Epithelial cell of prostate (primary cell): ENCODE measurements around the gene THRAP3.
"Not testable (repeated sequence)": the region's sequence is repeated elsewhere in the genome, so short reads cannot be mapped to it uniquely, and the experiment has no call there.

Experiments used
- DNase-seq: peaks from one replicate; pipeline ENCODE4 v3.0.0-alpha.2; 2011; ENCODE audit warnings: low read depth, low spot score
- H3K27ac ChIP-seq: fragments of 450-650 bp; 2 replicates; pipeline ENCODE4 v1.5.1; 2017; ENCODE audit warnings: mild to moderate bottlenecking

The THRAP3 gene

DNA sequence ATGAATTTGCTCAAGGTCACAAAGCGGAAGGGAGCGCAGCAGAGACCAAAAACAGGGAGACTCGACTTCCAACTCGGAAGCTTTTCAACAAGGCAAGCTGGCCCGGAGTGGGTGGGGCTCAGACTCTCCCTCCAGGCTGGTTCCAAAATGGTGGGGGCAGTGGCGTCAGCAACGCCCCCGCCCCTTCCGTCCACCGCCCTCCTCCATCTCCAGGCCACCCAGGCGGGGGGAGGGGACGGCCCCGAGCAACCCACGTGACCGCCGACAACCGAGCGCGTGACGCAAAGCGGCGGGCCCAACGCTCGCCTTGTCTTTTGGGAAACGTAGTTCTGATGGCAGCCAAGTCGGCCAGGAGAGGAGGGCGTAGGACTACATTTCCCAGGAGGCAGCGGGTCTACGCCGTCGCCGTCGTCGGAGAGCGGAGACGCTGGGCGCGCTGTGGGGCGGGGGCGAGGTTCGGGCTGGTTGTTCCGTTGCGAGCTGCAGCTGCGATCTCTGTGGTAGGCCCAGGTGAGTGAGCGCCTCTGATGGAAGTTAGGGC lies at the start of gene THRAP3:
TSS of gene THRAP3 (plus strand) at position 448 of the 541 bp plus-strand sequence. CDS start 58,121 bp downstream, outside the sequence.
- peak; percentile 96 for DNase-seq
- peak within 1 kb of the TSS; percentile 92 for H3K27ac ChIP-seq

GRCh38 chr1:36174713-36175112 lies 49.5 kb upstream of the THRAP3 start:
- peak overlapping the region; percentile 98 for H3K27ac ChIP-seq
- DNase-seq, result no peak

DNA sequence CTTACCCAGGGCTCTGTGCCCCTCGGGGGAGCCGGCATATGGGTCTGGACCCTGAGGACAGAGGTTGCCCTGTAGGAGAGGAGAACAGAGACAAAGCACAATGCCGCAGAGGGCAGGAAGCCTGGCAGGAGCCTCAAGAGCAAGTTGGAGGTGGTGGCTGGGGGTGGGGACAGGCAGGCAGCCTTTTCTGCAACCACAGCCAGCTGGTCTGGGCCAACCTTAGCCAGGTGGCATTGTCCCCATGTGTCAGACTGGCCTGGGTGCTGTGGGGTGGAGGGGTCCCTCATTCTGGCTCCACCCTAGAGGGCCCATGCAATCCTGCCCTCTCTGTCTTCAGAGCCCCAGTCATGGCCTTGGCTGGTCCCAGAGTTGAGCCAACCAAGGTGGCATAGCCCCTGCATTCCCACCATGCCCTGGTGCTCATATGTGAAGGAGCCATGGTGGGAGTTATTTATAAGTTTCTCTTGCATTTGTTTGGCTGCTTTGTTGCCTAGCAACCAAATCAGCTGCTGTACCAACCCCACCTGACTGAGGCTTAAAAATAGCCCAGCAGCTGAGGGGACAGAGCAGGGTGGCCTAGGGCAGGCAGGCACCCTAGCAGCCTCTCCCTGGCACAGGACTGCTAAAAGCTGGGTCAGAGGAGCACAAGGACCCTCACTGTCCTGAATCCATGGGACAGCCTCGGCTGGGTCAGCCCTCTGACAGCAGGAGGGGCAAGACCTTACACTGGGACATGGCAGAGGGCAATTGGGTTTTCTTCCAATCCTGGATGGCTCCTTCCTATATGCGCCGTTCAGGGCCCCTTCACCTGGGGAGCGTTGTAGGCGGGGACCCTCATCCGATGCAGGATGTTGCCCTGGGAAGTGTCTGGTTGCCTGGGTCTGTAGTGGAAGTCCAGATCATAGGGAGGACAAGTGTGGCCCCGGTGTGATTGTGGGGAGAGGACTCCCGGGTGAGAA lies 48.8 kb upstream of the THRAP3 start:
- H3K27ac ChIP-seq, result peak overlapping the region; percentile 98
- no peak for DNase-seq

DNA sequence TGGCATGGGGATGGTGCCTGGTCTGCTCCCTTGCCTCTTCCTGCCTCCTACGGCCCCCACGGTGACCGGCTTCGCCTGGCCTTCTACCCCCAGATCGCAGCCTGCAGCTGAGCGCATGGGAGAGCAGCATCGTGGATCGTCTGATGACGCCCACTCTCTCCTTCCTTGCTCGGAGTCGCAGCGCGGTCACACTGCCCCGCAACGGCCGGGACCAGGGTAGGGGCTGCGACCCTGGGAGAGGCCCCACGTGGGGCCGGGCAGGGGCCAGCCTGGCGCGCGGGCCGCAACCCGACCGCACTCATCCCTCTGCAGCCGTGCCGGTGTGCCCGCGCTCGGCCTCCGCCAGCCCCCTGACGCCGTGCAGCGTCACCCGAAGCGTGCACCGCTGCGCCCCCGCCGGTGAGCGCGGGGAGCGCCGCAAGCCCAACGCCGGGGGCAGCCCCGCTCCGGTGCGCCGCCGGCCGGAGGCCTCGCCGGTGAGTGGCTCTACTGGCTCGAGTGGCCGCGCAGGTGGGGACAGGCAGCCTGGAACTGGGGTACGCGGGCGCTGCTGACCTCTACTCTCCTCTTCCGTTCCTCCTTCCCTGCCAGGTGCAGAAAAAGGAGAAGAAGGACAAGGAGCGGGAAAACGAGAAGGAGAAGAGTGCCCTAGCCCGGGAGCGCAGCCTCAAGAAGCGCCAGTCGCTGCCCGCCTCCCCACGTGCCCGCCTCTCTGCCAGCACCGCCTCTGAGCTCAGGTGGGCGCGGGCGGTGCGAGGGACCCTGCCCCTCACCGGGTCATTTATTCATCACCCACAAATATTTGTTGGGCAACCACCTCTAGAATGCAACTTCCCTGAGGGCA lies 47.9 kb upstream of the THRAP3 start:
- DNase-seq, result no peak
- no peak overlapping the region for H3K27ac ChIP-seq

- DNase-seq, result no peak
- H3K27ac ChIP-seq, result peak overlapping the region; percentile 1
These were observed 46.4 kb upstream of the THRAP3 start for GRCh38 chr1:36177589-36178431.

GRCh38 chr1:36178471-36179219 lies 45.6 kb upstream of the THRAP3 start:
- no peak for DNase-seq
- no peak overlapping the region for H3K27ac ChIP-seq

GRCh38 chr1:36179220-36179600 lies 45.0 kb upstream of the THRAP3 start:
- H3K27ac ChIP-seq, result no peak overlapping the region
- no peak for DNase-seq

DNA sequence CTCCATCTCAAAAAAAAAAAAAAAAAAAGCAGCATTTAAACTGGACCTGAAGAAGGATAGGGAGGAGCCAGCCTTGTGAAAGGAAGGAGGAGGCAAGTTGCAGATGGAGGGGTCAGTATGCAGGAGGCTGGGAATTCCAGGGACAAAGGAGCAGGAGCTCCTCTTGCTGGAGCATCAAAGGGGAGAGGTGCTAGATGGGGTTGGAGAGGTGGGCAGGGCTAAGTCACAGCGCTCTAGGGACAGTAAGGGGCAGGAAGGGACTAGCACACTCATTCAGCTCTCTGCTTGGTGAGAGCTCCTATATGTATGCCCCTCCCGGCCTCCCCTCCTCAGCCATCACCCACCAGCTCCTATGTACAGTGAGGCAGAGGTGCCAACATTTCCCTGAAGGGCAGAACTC lies 41.5 kb upstream of the THRAP3 start:
- H3K27ac ChIP-seq, result peak overlapping the region; percentile 13
- DNase-seq, result no peak

- peak overlapping the region; percentile 13 for H3K27ac ChIP-seq
- no peak for DNase-seq
These were observed 40.9 kb upstream of the THRAP3 start for GRCh38 chr1:36183309-36183856.

- DNase-seq, result peak; percentile 37
- peak overlapping the region; percentile 74 for H3K27ac ChIP-seq
These were observed 36.2 kb upstream of the THRAP3 start for GRCh38 chr1:36187800-36188593.

DNA sequence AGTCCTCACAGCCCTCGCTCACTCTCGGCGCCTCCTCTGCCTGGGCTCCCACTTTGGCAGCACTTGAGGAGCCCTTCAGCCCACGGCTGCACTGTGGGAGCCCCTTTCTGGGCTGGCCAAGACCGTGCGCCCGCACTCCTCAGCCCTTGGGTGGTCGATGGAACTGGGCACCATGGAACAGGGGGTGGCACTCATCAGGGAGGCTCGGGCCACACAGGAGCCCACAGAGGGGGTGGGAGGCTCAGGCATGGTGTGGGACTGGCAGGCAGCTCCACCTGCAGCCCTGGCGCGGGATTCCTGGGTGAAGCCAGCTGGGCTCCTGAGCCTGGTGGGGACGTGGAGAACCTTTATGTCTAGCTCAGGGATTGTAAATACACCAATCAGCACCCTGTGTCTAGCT lies 27.4 kb upstream of the THRAP3 start:
- H3K27ac ChIP-seq, DNase-seq: not testable (repeated sequence)

DNA sequence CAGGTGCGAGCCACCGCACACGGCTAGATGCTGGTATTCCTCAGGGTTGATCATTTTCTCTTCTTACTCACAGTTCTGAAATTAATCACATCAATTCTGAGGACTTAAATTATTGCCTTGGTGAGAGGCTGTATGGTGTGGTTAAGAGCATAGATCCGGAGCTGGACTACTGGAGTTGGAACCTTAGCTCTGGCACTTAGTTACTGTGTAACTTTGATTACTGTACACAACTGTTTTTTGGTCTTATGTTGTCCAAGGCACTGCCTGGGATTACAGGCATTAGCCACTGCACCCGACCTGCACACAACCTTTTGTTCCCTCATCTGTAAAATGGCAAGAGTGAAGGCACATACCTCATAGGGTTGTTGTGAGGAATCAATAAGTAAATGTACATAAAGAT lies 25.6 kb upstream of the THRAP3 start:
- no peak for DNase-seq
- no peak overlapping the region for H3K27ac ChIP-seq

DNA sequence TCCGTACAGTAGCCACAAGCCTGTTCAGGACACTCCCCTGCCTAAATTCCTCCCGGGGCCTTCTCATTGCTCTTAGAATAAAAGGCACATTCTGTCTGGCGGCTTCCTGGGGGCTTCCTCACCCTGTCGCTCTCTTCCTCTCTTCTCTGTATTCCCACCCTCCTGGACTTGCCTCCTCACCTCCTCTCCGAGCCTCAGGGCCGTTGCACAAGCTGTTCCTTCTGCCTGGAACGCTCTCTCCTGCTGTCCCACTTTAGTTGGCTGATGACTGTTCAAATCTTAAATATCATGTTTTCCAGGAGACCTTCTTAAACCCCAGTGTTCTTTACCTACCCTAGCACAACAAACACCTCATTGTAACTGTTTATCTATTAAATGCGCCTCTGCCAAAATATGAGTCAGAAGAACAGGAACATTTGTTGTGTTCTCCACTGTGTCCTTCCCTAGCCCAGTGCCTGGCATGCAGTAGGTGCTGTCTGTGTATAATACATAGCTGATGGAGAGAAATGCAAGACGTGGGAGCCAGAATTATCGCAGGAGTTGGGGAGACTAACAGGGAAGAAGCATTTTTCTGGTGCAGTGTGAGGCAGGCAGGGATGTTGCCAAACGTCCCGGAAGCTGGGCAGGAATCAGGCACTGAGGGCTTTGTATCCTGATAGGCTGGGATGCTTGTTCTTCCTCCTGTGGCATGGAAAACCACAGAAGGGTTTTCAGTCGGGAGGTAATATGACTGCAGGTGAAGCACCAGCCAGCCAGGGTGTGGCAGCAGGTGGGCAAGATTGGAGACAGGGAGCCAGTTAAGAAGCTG lies 24.1 kb upstream of the THRAP3 start:
- peak overlapping the region; percentile 20 for H3K27ac ChIP-seq
- DNase-seq, result no peak

- no peak for DNase-seq
- H3K27ac ChIP-seq, result no peak overlapping the region
These were observed 21.2 kb upstream of the THRAP3 start for GRCh38 chr1:36203027-36203553.

GRCh38 chr1:36203554-36204346 lies 20.5 kb upstream of the THRAP3 start:
- H3K27ac ChIP-seq, result no peak overlapping the region
- DNase-seq, result no peak

- no peak for DNase-seq
- H3K27ac ChIP-seq, result no peak overlapping the region
These were observed 19.8 kb upstream of the THRAP3 start for GRCh38 chr1:36204347-36204909.
